SIG-M5 treated with dmso at 0.1 percent for 504 hours (cell line): Measurements from ENCODE around the gene LRRC59.
"Not testable (repeated sequence)": the region's sequence is repeated elsewhere in the genome, so short reads cannot be mapped to it uniquely, and the experiment has no call there.

Source experiments
- DNase-seq: peaks from one replicate; lab custom pipeline; 2025; ENCODE audit not compliant: unreplicated experiment; lab: John Stamatoyannopoulos, UW

Gene LRRC59

GRCh38 chr17:50397111-50397918 lies at the start of gene LRRC59:
LRRC59 (minus strand) TSS chr17:50397523; CDS start chr17:50397317, 206 bp downstream.
- peak; percentile 78 for DNase-seq

- DNase-seq = no peak
These were observed 48.5 kb upstream of the LRRC59 start for GRCh38 chr17:50445730-50446325.

- no peak for DNase-seq
These were observed 47.8 kb upstream of the LRRC59 start for GRCh38 chr17:50444841-50445715.

DNA sequence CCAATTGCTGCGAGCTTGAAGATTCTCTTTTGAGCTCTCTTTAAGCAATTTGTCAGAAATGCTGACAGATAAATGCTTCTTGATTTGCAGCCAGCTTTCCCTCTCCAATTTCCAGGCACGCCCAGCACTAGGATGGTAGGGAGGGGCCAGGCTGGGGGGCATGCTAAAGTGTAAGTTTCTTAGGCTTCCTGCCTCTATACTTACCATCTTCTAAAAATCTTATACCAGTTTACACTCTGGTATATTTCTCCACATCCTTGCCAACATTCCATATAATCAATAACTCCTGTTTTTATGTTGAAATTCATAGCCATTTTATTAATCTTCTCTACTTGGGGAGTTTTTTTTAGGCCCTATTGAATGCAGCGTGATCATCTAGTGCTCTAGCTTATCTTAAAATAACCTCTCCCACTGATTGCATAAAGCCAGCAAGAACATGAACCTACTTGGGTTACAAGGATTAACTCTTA lies 46.2 kb upstream of the LRRC59 start:
- DNase-seq = no peak

GRCh38 chr17:50440838-50441829 lies 43.8 kb upstream of the LRRC59 start:
- no peak for DNase-seq

- no peak for DNase-seq
These were observed 43.0 kb upstream of the LRRC59 start for GRCh38 chr17:50440172-50440837.

GRCh38 chr17:50439008-50439407 lies 41.7 kb upstream of the LRRC59 start:
- no peak for DNase-seq

DNA sequence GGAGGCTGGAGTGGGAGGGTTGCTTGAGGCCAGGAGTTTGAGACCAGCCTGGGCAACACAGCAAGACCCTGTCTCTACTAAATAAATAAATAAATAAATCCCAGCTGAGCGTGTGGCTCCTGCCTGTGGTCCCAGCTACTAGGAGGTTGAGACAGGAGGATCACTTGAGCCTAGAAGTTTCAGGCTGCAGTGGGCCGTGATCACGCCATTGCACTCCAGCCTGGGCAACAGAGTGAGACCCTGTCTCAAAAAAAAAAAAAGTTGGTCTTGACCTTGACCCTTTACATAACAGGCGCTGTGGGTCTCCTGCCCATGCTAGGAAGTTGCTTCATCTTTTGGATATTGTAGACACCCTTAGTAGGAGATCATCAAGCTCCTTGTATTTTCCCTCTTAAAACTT lies 40.1 kb upstream of the LRRC59 start:
- DNase-seq = no peak

DNA sequence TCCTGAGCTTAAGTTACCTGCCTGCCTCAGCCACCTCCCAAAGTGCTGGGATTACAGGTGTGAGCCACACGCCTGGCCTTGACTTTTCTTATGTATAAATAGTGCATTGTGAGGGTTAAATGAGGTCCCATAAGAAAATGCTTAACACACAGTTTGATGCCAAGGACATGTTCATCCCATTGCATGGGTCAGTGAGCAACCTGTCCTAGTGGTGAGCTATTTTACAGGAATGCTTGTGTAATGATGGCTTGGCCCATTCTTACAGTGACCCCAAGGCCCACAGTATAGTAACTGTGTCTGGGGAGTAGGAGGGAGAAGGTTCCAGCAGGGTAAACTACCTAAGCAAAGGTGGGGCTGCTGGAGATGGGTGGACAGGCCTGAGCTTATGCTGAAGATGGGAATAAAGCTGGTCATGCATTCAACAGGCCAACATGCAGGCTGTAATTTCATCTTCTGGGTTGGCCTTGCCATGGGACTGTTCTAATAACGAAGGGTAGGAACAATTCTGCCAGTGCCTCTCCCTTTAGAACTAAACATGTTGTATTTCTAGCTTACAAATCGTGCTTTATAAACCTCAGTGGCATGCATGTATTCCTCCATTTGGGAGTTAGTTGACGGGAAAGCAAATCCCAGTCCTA lies 34.9 kb upstream of the LRRC59 start:
- DNase-seq = no peak

- no peak for DNase-seq
These were observed 33.7 kb upstream of the LRRC59 start for GRCh38 chr17:50430821-50431618.

DNA sequence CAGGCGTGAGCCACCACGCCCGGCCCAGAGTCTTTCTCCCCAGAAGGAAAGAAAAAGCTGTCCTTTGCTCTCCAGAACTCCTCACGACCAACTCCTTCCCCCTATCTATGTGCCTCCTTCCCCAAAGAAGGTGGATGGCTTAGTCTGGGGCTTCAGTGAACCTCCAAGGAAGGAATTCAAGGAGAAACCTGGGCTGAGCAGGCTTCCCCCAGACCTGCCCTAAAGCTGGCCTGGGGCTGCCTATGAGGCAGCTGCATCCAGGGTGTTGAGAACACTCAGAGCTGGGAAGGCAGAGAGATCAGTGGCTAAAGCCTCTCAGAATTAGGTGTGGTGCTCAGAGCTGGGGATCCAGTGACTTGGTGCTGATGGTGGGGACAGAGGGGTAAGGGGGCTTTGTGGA lies 32.5 kb upstream of the LRRC59 start:
- DNase-seq = no peak

- no peak for DNase-seq
These were observed 31.6 kb upstream of the LRRC59 start for GRCh38 chr17:50428831-50429424.

GRCh38 chr17:50428126-50428525 lies 30.8 kb upstream of the LRRC59 start:
- DNase-seq = not testable (repeated sequence)

- DNase-seq = peak; percentile 44
These were observed 29.8 kb upstream of the LRRC59 start for GRCh38 chr17:50426814-50427787.

DNA sequence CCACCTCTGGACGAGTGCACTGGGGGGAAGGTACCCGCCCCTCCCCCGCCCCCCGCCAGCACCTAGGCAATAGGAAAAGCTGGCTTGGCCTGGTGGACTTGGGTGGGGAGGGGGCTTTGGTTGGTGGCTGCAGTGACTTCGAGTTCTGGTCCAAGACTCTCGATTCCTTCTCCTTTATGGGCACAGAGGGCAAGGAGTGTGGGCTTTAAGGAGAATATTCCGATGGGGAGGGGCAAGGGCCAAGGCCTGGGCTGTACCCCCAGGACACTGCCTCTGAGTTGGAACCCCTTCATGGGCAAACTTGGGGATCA lies 29.1 kb upstream of the LRRC59 start:
- no peak for DNase-seq

DNA sequence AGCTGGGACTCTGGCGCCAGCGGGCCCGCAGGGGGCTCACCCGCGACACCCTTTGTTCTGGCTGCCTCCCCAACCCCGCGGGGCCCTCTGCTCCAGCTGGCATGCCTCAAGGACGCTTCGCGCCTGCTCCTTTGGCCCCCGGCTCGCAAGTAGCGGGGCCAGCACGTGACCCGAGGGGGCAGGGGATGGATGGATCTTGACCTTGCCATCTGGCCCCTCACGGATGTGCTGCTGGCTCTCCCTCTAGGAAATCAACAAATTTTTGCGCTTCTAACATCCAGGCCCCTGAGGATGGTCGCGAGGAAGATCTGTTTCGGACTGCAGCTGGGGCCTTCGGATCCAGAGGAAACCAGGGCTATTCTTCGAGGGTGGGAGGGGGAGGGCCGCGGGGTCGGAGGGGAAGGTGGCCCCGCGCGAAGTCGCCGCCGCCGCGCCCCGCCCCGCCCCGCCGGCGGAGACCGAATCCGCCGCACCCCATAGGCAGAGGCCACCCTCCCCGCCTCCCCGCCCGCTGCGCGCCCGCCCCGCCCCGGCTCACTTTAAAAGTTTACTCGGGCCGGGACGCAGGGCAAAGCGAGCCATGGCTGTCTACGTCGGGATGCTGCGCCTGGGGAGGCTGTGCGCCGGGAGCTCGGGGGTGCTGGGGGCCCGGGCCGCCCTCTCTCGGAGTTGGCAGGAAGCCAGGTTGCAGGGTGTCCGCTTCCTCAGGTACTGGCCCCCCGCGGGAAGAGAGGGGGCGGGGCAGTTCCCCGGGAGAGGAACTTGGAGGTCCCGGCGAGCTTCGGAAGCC lies 28.6 kb upstream of the LRRC59 start, which contains the start of gene ACSF2:
ACSF2 (plus strand) TSS at position 537 of the 790 bp plus-strand sequence; CDS start at position 581, 44 bp downstream.
- DNase-seq = peak; percentile 56
